Measurements from ENCODE around the gene ANKRD12.

The ANKRD12 gene

GRCh38 chr18:9106800-9107584 is 29.6 kb upstream of the ANKRD12 start:
- TF ChIP-seq, protein P1, sequence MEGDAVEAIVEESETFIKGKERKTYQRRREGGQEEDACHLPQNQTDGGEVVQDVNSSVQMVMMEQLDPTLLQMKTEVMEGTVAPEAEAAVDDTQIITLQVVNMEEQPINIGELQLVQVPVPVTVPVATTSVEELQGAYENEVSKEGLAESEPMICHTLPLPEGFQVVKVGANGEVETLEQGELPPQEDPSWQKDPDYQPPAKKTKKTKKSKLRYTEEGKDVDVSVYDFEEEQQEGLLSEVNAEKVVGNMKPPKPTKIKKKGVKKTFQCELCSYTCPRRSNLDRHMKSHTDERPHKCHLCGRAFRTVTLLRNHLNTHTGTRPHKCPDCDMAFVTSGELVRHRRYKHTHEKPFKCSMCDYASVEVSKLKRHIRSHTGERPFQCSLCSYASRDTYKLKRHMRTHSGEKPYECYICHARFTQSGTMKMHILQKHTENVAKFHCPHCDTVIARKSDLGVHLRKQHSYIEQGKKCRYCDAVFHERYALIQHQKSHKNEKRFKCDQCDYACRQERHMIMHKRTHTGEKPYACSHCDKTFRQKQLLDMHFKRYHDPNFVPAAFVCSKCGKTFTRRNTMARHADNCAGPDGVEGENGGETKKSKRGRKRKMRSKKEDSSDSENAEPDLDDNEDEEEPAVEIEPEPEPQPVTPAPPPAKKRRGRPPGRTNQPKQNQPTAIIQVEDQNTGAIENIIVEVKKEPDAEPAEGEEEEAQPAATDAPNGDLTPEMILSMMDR (IDR thresholded peaks at IDR 0.05; ENCODE audit: borderline replicate concordance, control extremely low read depth, extremely low read depth, insufficient read depth, missing control alignments) = no peak
- in situ Hi-C loops (cut with MboI; ENCODE audit: low sequenced_read_pairs, unreplicated experiment) = no loop called here
- DNase-seq (ENCODE audit: low spot score) = no peak

- in situ Hi-C loops (cut with MboI; ENCODE audit: low sequenced_read_pairs, unreplicated experiment) = no loop called here
- TF ChIP-seq, protein P1 (IDR thresholded peaks at IDR 0.05; ENCODE audit: borderline replicate concordance, control extremely low read depth, extremely low read depth, insufficient read depth, missing control alignments) = no peak
- DNase-seq (ENCODE audit: low spot score) = no peak
These were observed 27.7 kb upstream of the ANKRD12 start for GRCh38 chr18:9108911-9109310.

DNA sequence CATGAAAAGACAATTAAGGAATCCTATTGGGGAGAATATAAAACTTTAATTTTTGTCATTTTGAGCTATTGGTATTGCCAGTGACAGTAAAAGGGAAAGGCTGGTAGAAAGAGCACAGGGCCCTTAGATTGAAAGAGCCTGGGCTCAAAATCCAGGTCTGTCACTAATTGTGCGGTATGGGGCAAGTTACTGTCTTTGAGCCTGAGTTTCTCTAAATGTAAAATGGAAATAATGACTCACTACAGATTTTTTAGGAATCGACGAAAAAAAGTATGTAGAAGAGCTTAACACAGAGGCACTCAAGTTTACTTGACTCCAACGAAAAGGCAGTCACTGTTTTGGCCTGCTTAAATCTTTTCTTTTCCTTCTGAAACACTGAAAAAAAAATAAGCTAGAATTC is 27.1 kb upstream of the ANKRD12 start:
- no peak for DNase-seq (ENCODE audit: low spot score)

DNA sequence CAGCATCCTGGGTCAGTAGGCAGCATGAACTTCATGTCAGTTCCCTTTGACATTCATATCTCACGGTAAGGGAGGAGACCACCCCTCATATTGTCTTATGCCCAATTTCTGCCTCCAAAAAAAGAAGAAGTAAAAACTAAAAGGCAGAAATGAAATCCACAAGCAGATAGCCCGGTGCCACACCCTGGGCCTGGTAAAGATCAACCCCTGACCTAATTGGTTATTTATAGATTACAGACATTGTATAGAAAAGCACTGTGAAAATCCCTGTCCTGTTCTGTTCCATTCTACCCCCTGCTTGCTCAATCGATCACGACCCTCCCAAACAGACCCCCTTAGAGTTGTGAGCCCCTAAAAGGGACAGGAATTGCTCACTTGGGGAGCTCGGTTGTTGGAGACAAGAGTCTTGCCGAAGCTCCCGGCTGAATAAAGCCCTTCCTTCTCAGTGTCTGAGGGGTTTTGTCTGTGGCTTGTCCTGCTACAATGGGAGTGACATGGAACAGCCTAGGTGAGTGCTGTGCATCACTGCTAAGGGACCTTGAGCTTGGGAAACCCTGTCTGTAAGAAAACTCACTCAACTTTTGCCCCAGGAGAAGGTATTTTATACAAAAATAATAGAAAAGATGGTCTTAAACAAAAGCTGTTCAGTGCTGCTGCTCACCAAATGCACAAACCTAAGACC is 23.0 kb upstream of the ANKRD12 start:
- no peak for DNase-seq (ENCODE audit: low spot score)
- TF ChIP-seq, protein P1 (IDR thresholded peaks at IDR 0.05; ENCODE audit: borderline replicate concordance, control extremely low read depth, extremely low read depth, insufficient read depth, missing control alignments) = no peak
- in situ Hi-C loops (cut with MboI; ENCODE audit: low sequenced_read_pairs, unreplicated experiment) = no loop called here

More for the DNA sequence above, 27.1 kb upstream of the ANKRD12 start:
- TF ChIP-seq, protein P1 (IDR thresholded peaks at IDR 0.05; ENCODE audit: borderline replicate concordance, control extremely low read depth, extremely low read depth, insufficient read depth, missing control alignments) = no peak
- in situ Hi-C loops (cut with MboI; ENCODE audit: low sequenced_read_pairs, unreplicated experiment) = no loop called here

GRCh38 chr18:9115984-9116383 is 20.6 kb upstream of the ANKRD12 start:
- DNase-seq (ENCODE audit: low spot score) = no peak
- TF ChIP-seq, protein P1 (IDR thresholded peaks at IDR 0.05; ENCODE audit: borderline replicate concordance, control extremely low read depth, extremely low read depth, insufficient read depth, missing control alignments) = no peak
- in situ Hi-C loops (cut with MboI; ENCODE audit: low sequenced_read_pairs, unreplicated experiment) = no loop called here

DNA sequence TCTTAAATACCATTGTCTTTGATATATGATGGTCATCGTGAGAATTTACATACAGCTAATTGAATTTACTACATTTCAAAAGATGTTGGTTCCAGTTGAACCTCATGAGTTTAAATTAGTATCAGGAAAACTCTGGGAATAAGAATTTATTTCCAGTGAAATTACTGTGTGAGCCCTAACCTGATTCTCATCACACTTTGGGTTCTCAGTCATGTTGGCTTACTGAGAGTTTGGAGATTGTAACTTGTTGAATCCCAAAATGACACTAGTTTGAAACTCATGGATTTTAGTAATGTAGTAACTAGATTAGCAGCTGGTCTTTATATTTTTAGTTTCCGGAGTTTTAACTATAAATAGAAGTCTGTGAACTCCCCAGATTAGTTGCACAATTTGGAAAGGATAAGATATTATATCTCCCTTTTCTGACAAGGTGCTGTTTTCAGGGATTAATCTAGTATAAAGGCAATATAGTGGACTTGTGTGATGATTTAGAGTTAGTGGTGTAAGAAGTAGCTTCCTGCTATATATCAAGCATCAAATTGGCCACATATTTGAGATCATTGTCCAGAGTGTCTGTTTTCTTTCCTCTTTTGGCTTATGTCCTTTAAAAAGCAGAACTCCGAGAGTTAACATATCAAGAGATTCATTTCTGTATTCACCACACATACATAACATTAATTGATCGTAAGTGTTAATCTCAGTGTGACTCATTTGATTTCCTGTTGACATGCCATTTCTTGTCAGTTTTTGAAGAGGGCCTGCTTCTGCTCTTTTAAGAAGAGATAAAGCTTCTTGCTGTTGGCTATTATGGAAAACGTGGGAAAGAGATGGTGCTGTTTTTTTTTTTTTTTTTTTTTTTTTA is 18.4 kb upstream of the ANKRD12 start:
- in situ Hi-C loops (cut with MboI; ENCODE audit: low sequenced_read_pairs, unreplicated experiment) = no loop called here
- peak; percentile 24 for DNase-seq (ENCODE audit: low spot score)
- TF ChIP-seq, protein P1 (IDR thresholded peaks at IDR 0.05; ENCODE audit: borderline replicate concordance, control extremely low read depth, extremely low read depth, insufficient read depth, missing control alignments) = no peak

All from GM13976 (cell line).